Parathyroid adenoma (tissue), 2 donors: Measurements from ENCODE around the gene LMBR1.

Experiments
- H2AFZ ChIP-seq: fragments of 300-600 bp; sonication (generic); one replicate; pipeline ENCODE4 v1.7.0; 2017; ENCODE audit warnings: antibody characterized with exemption, mild to moderate bottlenecking
- H3K27ac ChIP-seq: fragments of 300-600 bp; sonication (generic); one replicate; pipeline ENCODE4 v1.7.0; 2017
- H3K27me3 ChIP-seq: fragments of 300-600 bp; sonication (generic); one replicate; pipeline ENCODE4 v1.7.0; 2017; ENCODE audit warnings: low read length; ENCODE audit not compliant: control insufficient read depth, insufficient read depth
- H3K36me3 ChIP-seq: fragments of 300-600 bp; sonication (generic); one replicate; pipeline ENCODE4 v1.7.0; 2017; ENCODE audit warnings: low read length; ENCODE audit not compliant: control insufficient read depth, insufficient read depth
- H3K4me1 ChIP-seq: fragments of 300-600 bp; sonication (generic); one replicate; pipeline ENCODE4 v1.7.0; 2017; ENCODE audit warnings: control low read depth
- H3K4me2 ChIP-seq: fragments of 300-600 bp; sonication (generic); one replicate; pipeline ENCODE4 v1.7.0; 2017; ENCODE audit warnings: low read length
- H3K4me3 ChIP-seq: fragments of 300-600 bp; sonication (generic); one replicate; pipeline ENCODE4 v1.7.0; 2017; ENCODE audit warnings: low read depth, low read length
- H3K79me2 ChIP-seq: fragments of 300-600 bp; sonication (generic); one replicate; pipeline ENCODE4 v1.7.0; 2017; ENCODE audit warnings: control low read depth
- H3K9ac ChIP-seq: fragments of 300-600 bp; sonication (generic); one replicate; pipeline ENCODE4 v1.7.0; 2017; ENCODE audit warnings: mild to moderate bottlenecking
- H3K9me3 ChIP-seq: fragments of 300-600 bp; sonication (generic); one replicate; pipeline ENCODE4 v1.7.0; 2017; ENCODE audit warnings: low read length; ENCODE audit not compliant: control insufficient read depth
- TF ChIP-seq, protein P1 (sequence below): fragments of 300-600 bp; sonication (generic); IDR thresholded peaks from one replicate; pipeline ENCODE4 v1.7.0; 2017; ENCODE audit warnings: antibody characterized with exemption, mild to moderate bottlenecking
- donor health status: primary hyperparathyroidism.

The LMBR1 gene

GRCh38 chr7:156725936-156726335, 167.0 kb downstream of the LMBR1 start:
- Histone ChIP-seq H3K4me1 (no peaks in the 10 kb centered on the region), H3K4me3 (no peak overlapping the region), H3K36me3 (no peaks in the 10 kb centered on the region), H3K27me3 (no peaks in the 10 kb centered on the region), H3K9me3 (no peaks in the 10 kb centered on the region), H2AFZ (no peak overlapping the region), H3K79me2 (peaks cover 5% of the 10 kb centered on the region), H3K27ac (no peak overlapping the region), H3K4me2 (no peak overlapping the region), H3K9ac (no peak overlapping the region)
- TF ChIP-seq, protein P1, sequence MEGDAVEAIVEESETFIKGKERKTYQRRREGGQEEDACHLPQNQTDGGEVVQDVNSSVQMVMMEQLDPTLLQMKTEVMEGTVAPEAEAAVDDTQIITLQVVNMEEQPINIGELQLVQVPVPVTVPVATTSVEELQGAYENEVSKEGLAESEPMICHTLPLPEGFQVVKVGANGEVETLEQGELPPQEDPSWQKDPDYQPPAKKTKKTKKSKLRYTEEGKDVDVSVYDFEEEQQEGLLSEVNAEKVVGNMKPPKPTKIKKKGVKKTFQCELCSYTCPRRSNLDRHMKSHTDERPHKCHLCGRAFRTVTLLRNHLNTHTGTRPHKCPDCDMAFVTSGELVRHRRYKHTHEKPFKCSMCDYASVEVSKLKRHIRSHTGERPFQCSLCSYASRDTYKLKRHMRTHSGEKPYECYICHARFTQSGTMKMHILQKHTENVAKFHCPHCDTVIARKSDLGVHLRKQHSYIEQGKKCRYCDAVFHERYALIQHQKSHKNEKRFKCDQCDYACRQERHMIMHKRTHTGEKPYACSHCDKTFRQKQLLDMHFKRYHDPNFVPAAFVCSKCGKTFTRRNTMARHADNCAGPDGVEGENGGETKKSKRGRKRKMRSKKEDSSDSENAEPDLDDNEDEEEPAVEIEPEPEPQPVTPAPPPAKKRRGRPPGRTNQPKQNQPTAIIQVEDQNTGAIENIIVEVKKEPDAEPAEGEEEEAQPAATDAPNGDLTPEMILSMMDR = no peak

- Histone ChIP-seq H3K27me3 (no peaks in the 10 kb centered on the region), H3K4me2 (no peak overlapping the region), H3K9me3 (no peaks in the 10 kb centered on the region), H3K36me3 (no peaks in the 10 kb centered on the region), H3K79me2 (no peaks in the 10 kb centered on the region), H2AFZ (no peak overlapping the region), H3K4me3 (no peak overlapping the region), H3K4me1 (no peaks in the 10 kb centered on the region), H3K27ac (no peak overlapping the region), H3K9ac (no peak overlapping the region)
- TF ChIP-seq, protein P1 = no peak
Measured at GRCh38 chr7:156725073-156725472, 167.9 kb downstream of the LMBR1 start.

- no peak overlapping the region for H2AFZ ChIP-seq
- no peaks in the 10 kb centered on the region for H3K79me2 ChIP-seq
- H3K36me3 ChIP-seq = no peaks in the 10 kb centered on the region
- no peaks in the 10 kb centered on the region for H3K27me3 ChIP-seq
- H3K9me3 ChIP-seq = no peaks in the 10 kb centered on the region
- TF ChIP-seq, protein P1 = no peak
- H3K27ac ChIP-seq = no peak overlapping the region
- no peaks in the 10 kb centered on the region for H3K4me1 ChIP-seq
- no peak overlapping the region for H3K9ac ChIP-seq
- no peak overlapping the region for H3K4me2 ChIP-seq
- H3K4me3 ChIP-seq = no peak overlapping the region
Measured at GRCh38 chr7:156722043-156722826, 170.7 kb downstream of the LMBR1 start.

DNA sequence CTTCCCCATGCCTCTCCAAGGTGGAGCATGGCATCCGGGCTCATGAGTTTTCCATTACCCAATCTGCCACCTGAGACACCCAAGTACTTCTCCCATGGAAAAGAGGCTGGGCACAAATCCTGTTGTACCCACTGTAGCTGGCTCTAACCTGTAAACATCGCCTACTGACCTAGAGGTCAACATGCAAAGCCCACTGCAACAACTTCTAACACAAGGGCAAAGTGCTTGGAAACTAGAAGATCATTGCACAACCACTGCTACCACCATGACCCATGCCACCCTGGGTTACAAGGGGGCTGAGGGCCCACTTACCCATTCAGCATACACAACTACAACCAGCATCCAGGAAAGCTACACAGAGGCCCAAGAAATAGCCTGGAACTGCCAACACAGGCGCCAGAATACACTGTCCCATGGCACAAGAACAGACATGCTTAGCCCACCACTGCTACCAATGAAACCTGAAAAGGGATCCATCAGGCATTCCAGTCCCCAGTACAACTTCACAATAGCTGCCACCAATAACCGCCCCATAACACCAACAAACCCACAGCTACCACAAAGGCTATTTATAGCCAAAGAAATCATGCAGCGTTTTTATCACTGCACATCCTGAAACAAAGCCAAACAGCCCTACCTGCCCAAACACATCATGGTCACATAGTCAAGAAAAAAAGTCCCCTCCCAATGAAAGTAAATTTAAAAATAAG, 189.1 kb downstream of the LMBR1 start:
- H3K36me3 ChIP-seq = no peaks in the 10 kb centered on the region
- H3K9ac ChIP-seq = no peak overlapping the region
- TF ChIP-seq, protein P1 = no peak
- no peak overlapping the region for H2AFZ ChIP-seq
- no peaks in the 10 kb centered on the region for H3K9me3 ChIP-seq
- H3K4me3 ChIP-seq = no peak overlapping the region
- no peaks in the 10 kb centered on the region for H3K27me3 ChIP-seq
- peaks cover 9% of the 10 kb centered on the region for H3K79me2 ChIP-seq
- peak overlapping the region; percentile 16 for H3K4me2 ChIP-seq
- H3K4me1 ChIP-seq = peaks cover 8% of the 10 kb centered on the region
- no peak overlapping the region for H3K27ac ChIP-seq
